ENCODE data around the gene C5orf47. TPM values are rescaled to one million over a fixed set of nuclear protein-coding genes. Genes with fewer than 3 reads are reported as not detected.

Gene C5orf47
- total RNA-seq, 1 experiment from 2014 or later: 0.09 TPM

DNA sequence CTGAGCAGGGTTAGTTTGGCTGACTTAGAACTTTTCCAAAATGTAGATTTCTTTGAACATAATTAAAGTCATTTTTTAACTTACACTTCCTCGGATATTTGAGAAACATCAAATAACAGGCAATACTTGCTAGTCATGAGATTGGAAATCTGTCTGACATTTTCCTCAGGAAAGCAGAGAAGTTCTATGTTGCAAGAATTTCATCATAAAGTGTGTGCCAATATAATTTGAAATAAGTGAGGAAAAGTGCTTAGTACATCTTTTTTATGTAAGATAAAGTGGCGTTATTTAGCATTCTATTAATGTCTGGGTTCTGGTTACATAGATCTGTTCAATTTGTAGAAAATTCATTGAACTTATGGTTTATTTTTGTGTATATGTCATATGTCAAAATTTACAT lies 48.7 kb upstream of the C5orf47 start:
- Histone ChIP-seq H4K20me1 (ENCODE audit: control insufficient read depth, insufficient read depth, insufficient read length) (no peaks in the 10 kb centered on the region), H4K5ac (ENCODE audit: insufficient read length, low read depth, low read length) (no peak overlapping the region), H3K79me2 (ENCODE audit: insufficient read depth, low read length) (no peaks in the 10 kb centered on the region), H3K18ac (ENCODE audit: insufficient read length, low read depth, low read length) (no peak overlapping the region), H4K8ac (replicated peaks; ENCODE audit: insufficient read length, low read depth, low read length) (no peak overlapping the region), H2BK120ac (ENCODE audit: low read depth, low read length, poor library complexity, severe bottlenecking) (no peak overlapping the region), H3K23ac (ENCODE audit: insufficient read length, low read depth, low read length) (no peak overlapping the region), H3K4ac (ENCODE audit: low read depth, low read length) (no peak overlapping the region), H3K23me2 (ENCODE audit: insufficient read length, low read depth, low read length, poor library complexity, severe bottlenecking) (no peaks in the 10 kb centered on the region), H2BK15ac (ENCODE audit: low read depth, low read length) (no peak overlapping the region), H3K14ac (ENCODE audit: insufficient read depth, low read length) (no peak overlapping the region), H2BK5ac (ENCODE audit: insufficient read length, low read length) (no peak overlapping the region), H2AK5ac (ENCODE audit: insufficient read length, low read length) (no peak overlapping the region), H3K56ac (ENCODE audit: insufficient read length, low read depth, low read length) (no peak overlapping the region), H3K4me2 (ENCODE audit: insufficient read depth, insufficient read length, low read length) (no peak overlapping the region), H3K79me1 (ENCODE audit: insufficient read depth, low read depth, low read length, poor library complexity, severe bottlenecking) (no peaks in the 10 kb centered on the region), H4K91ac (ENCODE audit: insufficient read length, low read depth, low read length) (no peak overlapping the region), H3T11ph (ENCODE audit: low read length) (no peak overlapping the region), H2BK12ac (ENCODE audit: insufficient read length, low read depth, low read length) (no peak overlapping the region), H3K4me1 (ENCODE audit: insufficient read depth, low read length) (peaks cover 9% of the 10 kb centered on the region; the same call in 1 of the 2 replicates), H2BK20ac (ENCODE audit: low read depth, low read length, poor library complexity, severe bottlenecking) (no peak overlapping the region), H3K27ac (ENCODE audit: insufficient read length, low read depth, low read length) (no peak overlapping the region), H3K9me3 (ENCODE audit: control insufficient read depth, low read depth, low read length) (no peaks in the 10 kb centered on the region), H3K9ac (ENCODE audit: extremely low read depth, insufficient read length, low read length) (no peak overlapping the region), H3K27me3 (ENCODE audit: insufficient read depth, low read length) (no peaks in the 10 kb centered on the region), H2AFZ (ENCODE audit: low read length) (no peak overlapping the region)
- H3K4me1 Mint-ChIP-seq: peaks cover 43 to 58% of the 10 kb centered on the region in 2 experiments
- no peak overlapping the region for H3K4me3 Mint-ChIP-seq
- no peaks in the 10 kb centered on the region for H3K36me3 Mint-ChIP-seq (ENCODE audit: insufficient read depth in 1 of 3, low read depth in 3 of 3)
- WGBS (ENCODE audit: extremely low coverage, insufficient read length, low lambda C conversion rate): no CpG with 5 or more reads among the region's 2 CpGs
- no peaks in the 10 kb centered on the region for H3K27me3 Mint-ChIP-seq (ENCODE audit: low read depth)
- peak overlapping the region in 2 of 3 experiments; percentile 56 to 95; a peak in 5 of 7 replicates for H3K27ac Mint-ChIP-seq
- no peaks in the 10 kb centered on the region for H3K9me3 Mint-ChIP-seq
- no peak for DNase-seq
- TF ChIP-seq, protein P1, sequence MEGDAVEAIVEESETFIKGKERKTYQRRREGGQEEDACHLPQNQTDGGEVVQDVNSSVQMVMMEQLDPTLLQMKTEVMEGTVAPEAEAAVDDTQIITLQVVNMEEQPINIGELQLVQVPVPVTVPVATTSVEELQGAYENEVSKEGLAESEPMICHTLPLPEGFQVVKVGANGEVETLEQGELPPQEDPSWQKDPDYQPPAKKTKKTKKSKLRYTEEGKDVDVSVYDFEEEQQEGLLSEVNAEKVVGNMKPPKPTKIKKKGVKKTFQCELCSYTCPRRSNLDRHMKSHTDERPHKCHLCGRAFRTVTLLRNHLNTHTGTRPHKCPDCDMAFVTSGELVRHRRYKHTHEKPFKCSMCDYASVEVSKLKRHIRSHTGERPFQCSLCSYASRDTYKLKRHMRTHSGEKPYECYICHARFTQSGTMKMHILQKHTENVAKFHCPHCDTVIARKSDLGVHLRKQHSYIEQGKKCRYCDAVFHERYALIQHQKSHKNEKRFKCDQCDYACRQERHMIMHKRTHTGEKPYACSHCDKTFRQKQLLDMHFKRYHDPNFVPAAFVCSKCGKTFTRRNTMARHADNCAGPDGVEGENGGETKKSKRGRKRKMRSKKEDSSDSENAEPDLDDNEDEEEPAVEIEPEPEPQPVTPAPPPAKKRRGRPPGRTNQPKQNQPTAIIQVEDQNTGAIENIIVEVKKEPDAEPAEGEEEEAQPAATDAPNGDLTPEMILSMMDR (conservative IDR thresholded peaks at IDR 0.05): no peak
